HL-60 (cell line): ENCODE measurements around the gene WDR35.

Experiments used
- DNase-seq, 2 experiments: peaks; one replicate each; pipeline ENCODE4 v3.0.0-alpha.2; 2010 to 2020; ENCODE audit warnings: low read depth in 1 of 2, low spot score in 1 of 2
- H3K27ac ChIP-seq: fragments of 250-450 bp; sonication (Bioruptor Pico); replicated peaks from 2 replicates; pipeline ENCODE4 v1.5.1; 2020; ENCODE audit warnings: mild to moderate bottlenecking, moderate library complexity
- H3K27me3 ChIP-seq: fragments of 250-450 bp; sonication (Bioruptor Pico); 2 replicates; pipeline ENCODE4 v1.5.1; 2021; ENCODE audit warnings: mild to moderate bottlenecking, moderate library complexity; ENCODE audit not compliant: insufficient read depth, poor library complexity, severe bottlenecking
- H3K4me3 ChIP-seq: replicated peaks from 2 replicates; pipeline ENCODE4 v1.5.1; 2011; ENCODE audit warnings: mild to moderate bottlenecking, control low read depth, low read length; ENCODE audit not compliant: insufficient read depth
- CTCF ChIP-seq: IDR thresholded peaks from one replicate; pipeline ENCODE4 v1.5.1; 2011; ENCODE audit warnings: low read length, control low read depth, inconsistent platforms; ENCODE audit not compliant: insufficient read depth
- GABPA ChIP-seq: IDR thresholded peaks from 2 replicates; pipeline ENCODE4 v1.6.1; 2012; ENCODE audit warnings: low read depth
- POLR2AphosphoS5 ChIP-seq: IDR thresholded peaks from 2 replicates; pipeline ENCODE4 v1.6.1; 2012; ENCODE audit warnings: low read depth
- REST ChIP-seq: IDR thresholded peaks from 2 replicates; pipeline ENCODE4 v1.6.1; 2012; ENCODE audit warnings: low read depth; ENCODE audit not compliant: insufficient replicate concordance
- SPI1 ChIP-seq: IDR thresholded peaks from 2 replicates; pipeline ENCODE4 v1.6.1; 2012; ENCODE audit warnings: low read depth, mild to moderate bottlenecking, borderline replicate concordance

WDR35 gene

GRCh38 chr2:19876751-19877150 is 113.2 kb downstream of the WDR35 start:
- TF ChIP-seq REST (no peak), CTCF (no peak), POLR2AphosphoS5 (no peak), SPI1 (no peak), GABPA (no peak)
- H3K27ac ChIP-seq, result no peak overlapping the region
- H3K4me3 ChIP-seq, result no peak overlapping the region
- H3K27me3 ChIP-seq, result no peaks in the 10 kb centered on the region
- DNase-seq, result no peak

- DNase-seq, result no peak
- H3K27ac ChIP-seq, result no peak overlapping the region
- H3K4me3 ChIP-seq, result no peak overlapping the region
- TF ChIP-seq POLR2AphosphoS5 (no peak), REST (no peak), SPI1 (no peak), GABPA (no peak), CTCF (no peak)
- no peaks in the 10 kb centered on the region for H3K27me3 ChIP-seq
Observed at GRCh38 chr2:19875280-19875679, 114.6 kb downstream of the WDR35 start.

GRCh38 chr2:19874726-19875125 is 115.2 kb downstream of the WDR35 start:
- no peak for DNase-seq
- H3K4me3 ChIP-seq, result no peak overlapping the region
- no peak overlapping the region for H3K27ac ChIP-seq
- no peaks in the 10 kb centered on the region for H3K27me3 ChIP-seq
- TF ChIP-seq POLR2AphosphoS5, result no peak
- TF ChIP-seq SPI1, result no peak
- no peak for TF ChIP-seq REST
- no peak for TF ChIP-seq CTCF
- no peak for TF ChIP-seq GABPA
